GM23338 (cell line): ENCODE data around the gene PCBP2.

Experiments
- CREB1 ChIP-seq: fragments of 250-450 bp; sonication (Bioruptor Pico); IDR thresholded peaks from 2 replicates; pipeline ENCODE4 v1.5.0; 2020; ENCODE audit warnings: low read depth, mild to moderate bottlenecking, moderate library complexity
- CTCF ChIP-seq, 2 experiments: fragments of 200-600 bp in 1 of 2; sonication (generic) in 1 of 2; conservative IDR thresholded peaks; 2 replicates each; pipeline versions ENCODE4 v1.5.1 to v1.6.1; 2016 to 2017; ENCODE audit warnings: antibody characterized with exemption in 2 of 2, low read depth in 2 of 2, mild to moderate bottlenecking in 2 of 2, moderate library complexity in 1 of 2
- ETS1 ChIP-seq: IDR thresholded peaks from 2 replicates; pipeline ENCODE4 v1.6.1; 2016; ENCODE audit warnings: antibody characterized with exemption
- EZH2 ChIP-seq: fragments of 200-600 bp; sonication (generic); IDR thresholded peaks from one replicate; pipeline ENCODE4 v1.8.0; 2017; ENCODE audit warnings: antibody characterized with exemption, mild to moderate bottlenecking, low read depth; ENCODE audit not compliant: unreplicated experiment
- EZH2phosphoT487 ChIP-seq: fragments of 200-600 bp; sonication (generic); IDR thresholded peaks from one replicate; pipeline ENCODE4 v1.8.1; 2018; ENCODE audit warnings: antibody characterized with exemption; ENCODE audit not compliant: unreplicated experiment
- JUNB ChIP-seq: IDR thresholded peaks from one replicate; pipeline ENCODE4 v1.6.1; 2016; ENCODE audit warnings: antibody characterized with exemption; ENCODE audit not compliant: unreplicated experiment
- NANOG ChIP-seq: IDR thresholded peaks from 2 replicates; pipeline ENCODE4 v1.6.1; 2016; ENCODE audit warnings: antibody characterized with exemption, borderline replicate concordance
- POLR2AphosphoS5 ChIP-seq: IDR thresholded peaks from 2 replicates; pipeline ENCODE4 v1.6.1; 2016; ENCODE audit warnings: antibody characterized with exemption, low read depth
- REST ChIP-seq: IDR thresholded peaks from one replicate; pipeline ENCODE4 v1.6.1; 2018; ENCODE audit warnings: antibody characterized with exemption; ENCODE audit not compliant: unreplicated experiment
- STAT1 ChIP-seq: IDR thresholded peaks from one replicate; pipeline ENCODE4 v1.6.1; 2016; ENCODE audit warnings: antibody characterized with exemption; ENCODE audit not compliant: unreplicated experiment

GRCh38 chr12:53482626-53483168 is 30.8 kb downstream of the PCBP2 start:
- no peak for TF ChIP-seq CTCF (conservative IDR thresholded peaks at IDR 0.05; ENCODE audit: low read depth in 2 of 2)
- no peak for TF ChIP-seq POLR2AphosphoS5
- TF ChIP-seq EZH2, result no peak
- TF ChIP-seq ETS1, result no peak
- TF ChIP-seq REST, result no peak
- TF ChIP-seq STAT1, result no peak
- TF ChIP-seq EZH2phosphoT487, result no peak
- TF ChIP-seq JUNB, result no peak
- TF ChIP-seq CREB1 (CRISPR knock-in tag), result no peak
- no peak for TF ChIP-seq NANOG
